ENCODE results near the gene UBASH3A.
A peak's percentile ranks its signal among the peaks of the same experiment; 100 is the strongest.

The UBASH3A gene

DNA sequence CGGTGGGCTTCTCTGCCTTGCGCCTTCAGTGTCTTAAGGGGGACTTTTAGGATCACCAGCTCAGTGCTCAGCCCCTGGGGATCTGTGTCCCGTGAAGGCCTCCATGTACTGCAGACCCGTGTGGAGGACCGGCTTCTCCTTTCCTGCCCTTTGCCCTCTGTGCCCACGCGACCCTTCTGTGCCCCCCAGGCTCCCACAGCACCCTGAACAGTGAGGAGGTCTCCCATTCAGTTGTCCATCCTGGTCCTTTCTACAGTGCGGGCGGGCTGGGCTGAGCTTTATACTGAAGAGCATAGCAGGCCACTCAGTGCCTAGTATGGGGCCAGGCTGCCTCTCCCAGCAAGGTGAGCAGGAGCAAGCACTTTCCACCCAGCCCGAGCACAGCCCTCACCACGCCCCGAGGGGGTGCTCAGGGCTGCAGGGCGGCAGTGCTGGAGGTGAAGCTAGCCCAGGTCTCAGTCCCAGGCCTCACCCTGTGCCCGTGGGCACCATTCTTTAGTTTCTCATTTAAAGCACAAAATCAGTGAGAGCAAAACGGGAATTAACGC lies 29.7 kb upstream of the UBASH3A start:
- DNase-seq, result peak in 3 of 10 donors; percentile 33 to 78 (median 45)
- intact Hi-C loops (cut with DNase I), result no loop called here

DNA sequence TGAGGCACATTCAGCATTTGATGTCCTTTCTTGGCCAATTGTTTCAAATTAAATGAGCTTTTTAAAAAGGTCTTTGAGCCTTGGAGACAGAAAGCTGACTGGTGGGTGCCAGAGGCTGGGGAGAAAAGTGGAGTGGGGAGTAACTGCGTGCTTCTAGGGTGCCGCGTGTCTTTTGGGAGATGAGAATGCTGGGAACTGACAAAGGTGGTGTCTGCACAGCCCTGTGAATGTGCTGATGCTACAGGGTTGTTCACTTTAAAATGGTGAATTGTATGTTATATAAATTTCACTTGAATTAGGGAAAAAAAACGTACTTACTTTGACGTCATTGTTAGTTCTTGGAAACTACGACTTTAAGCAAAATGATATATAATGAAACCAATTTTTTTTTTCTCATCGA lies 29.2 kb upstream of the UBASH3A start:
- peak in 2 of 10 donors; percentile 6 to 28 for DNase-seq
- intact Hi-C loops (cut with DNase I), result no loop called here

DNA sequence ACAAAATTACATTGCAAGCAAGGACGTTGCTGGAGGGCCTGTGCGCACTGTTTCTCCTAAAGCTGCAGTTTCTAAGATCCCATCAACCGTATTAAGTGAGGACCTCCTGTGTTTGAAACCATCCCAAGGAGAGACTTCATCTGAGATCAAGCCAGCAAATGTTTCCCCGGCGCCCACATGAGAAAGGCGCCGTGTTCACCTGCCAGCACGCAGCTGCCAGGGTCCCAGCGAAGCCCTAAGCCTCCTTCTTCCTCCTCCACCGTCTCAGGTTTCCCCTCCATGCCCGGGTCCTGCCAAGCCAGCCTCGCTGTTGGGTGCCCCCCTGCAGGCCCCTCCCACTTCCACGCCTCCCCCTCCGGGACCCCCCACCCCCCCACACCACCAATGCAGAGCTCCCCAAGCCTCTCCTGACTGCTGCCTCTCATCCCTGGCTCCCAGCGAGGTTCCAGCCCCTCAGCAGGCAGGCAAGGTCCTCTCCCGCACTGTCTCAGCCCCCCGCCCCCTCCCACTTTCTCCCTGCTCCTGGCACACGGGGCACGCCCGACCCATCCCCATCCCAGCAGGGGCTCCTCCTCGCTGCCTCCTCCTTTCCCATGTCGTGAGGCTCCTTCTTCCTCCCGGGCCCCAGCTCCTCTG lies 28.7 kb upstream of the UBASH3A start:
- DNase-seq, result peak in 2 of 10 donors; percentile 17 to 20
- intact Hi-C loops (cut with DNase I), result no loop called here

DNA sequence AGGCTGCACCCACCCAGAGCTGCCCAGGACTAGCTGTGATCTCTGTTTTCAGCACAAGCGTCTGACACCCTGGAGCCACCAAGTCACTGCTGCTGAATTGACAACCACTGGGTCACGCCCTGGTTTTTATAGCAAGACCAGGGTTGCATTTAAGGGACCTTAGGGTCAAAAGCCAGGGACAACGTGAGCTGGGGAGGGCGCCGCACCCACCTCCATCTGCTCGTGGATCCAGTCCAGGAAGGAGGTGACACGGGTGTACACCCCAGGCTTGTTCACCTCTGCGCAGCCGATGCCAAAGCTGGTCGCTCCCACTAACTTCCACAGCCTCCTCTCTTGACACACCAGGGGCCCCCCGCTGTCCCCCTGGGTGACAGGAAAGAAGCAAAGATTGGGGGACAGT lies 28.2 kb upstream of the UBASH3A start:
- intact Hi-C loops (cut with DNase I), result no loop called here
- peak in 2 of 10 donors; percentile 31 to 69 for DNase-seq

DNA sequence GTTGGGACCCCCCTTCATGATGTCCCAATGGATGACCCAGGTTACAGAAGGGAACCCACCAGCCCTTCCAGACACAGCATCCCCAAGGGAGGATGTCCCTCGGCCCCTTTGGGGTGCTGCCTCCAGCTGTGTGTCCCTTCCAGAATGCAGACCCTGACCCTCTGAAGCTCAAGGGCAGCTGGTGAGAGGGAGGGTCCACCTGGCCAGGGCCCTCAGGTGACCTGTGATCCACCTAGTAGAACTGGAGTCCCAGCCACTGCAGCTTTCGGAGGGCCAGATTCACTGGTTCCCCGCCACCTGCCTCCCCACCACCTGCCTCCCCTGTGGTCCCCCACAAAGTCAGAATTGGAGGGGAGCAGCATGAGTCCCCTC lies 27.8 kb upstream of the UBASH3A start:
- intact Hi-C loops (cut with DNase I), result no loop called here

DNA sequence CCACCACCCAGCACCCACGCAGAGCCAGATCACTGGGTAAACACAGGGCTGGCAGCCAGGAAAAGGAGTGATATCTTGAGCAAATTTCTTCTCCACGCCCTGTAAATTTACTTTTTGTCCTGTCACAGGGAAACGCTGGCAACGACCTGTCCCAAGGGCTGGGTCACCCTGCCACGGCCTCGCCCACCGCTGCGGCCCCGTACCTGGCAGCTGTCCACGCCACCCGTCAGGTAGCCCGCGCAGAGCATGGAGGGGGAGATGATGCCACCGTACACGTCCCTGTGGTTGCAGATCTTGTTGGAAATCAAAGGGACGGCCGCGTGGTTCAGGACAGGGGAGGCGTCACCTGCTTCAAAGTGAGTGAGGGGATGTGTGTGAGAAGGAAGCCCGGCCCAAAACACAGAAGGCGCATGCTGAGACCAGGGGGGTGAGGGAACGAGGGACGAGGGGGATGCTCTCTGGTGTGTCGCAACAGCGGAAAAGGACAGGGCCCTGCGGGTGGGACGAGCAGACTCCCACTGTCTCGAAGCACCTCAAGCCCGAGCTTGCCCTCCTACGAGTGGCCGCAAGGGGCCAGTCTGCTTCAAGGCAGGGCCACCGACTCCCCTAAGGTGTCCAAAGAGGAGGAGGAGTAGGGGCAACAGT lies 27.2 kb upstream of the UBASH3A start:
- intact Hi-C loops (cut with DNase I), result no loop called here
- DNase-seq, result peak in 2 of 10 donors; percentile 39 to 70

More for the DNA sequence above, 27.8 kb upstream of the UBASH3A start:
- peak in 1 of 10 donors; percentile 22 for DNase-seq

DNA sequence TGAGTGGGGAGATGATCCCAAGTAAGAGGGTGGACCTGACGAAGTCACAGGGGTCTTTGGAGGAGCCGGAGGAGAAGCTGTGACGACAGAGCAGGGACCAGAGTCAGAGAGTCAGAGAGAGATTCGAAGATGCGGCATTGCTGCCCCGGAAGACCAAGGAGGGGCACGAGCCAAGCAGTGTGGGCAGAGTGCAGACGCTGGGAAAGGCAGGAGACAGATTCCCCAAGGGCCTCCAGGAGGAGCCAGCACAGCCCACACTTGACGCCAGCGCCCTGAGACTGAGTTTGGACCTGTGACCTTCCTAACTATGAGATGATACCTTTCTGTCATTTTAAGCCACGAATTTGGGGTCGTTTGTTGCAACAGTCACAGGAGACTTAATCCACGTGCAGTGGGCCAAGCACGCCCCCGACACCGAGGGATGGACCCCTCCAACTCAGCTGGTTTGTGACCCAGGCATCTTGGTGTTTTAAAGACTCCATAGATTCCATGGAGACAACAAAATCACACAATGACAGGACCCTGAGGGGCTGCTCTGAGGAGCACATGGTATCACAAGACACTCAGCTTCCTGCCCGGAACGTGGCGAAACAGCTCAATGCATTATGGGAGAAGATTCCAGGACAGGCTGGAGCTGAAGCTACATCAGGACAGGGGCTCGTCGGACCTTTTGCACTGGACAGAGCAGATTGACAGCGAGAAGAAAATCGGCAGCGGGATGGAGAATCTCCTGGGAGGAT lies 26.3 kb upstream of the UBASH3A start:
- DNase-seq, result peak in 2 of 10 donors; percentile 25 to 48
- intact Hi-C loops (cut with DNase I), result no loop called here

DNA sequence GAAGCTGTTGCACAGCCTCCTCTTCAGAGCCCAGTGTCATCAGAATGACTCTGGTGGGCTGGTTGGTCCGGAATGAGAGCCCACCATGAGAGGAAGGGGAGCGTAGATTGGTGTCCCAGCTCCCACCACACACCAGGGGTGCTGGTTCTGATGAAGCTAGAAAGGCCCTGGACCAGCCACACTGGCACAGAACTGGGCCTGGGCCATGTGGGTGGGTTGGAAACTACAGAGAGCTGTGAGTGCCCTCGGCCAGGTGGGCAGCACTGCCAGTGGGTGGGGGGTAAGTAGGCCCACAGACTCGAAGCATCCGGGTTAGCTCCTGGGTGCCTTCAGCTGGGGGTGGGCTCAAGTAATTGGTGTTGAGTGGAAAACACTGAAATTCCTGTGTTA lies 25.8 kb upstream of the UBASH3A start:
- intact Hi-C loops (cut with DNase I), result no loop called here
- DNase-seq, result peak in 2 of 10 donors; percentile 39 to 54

DNA sequence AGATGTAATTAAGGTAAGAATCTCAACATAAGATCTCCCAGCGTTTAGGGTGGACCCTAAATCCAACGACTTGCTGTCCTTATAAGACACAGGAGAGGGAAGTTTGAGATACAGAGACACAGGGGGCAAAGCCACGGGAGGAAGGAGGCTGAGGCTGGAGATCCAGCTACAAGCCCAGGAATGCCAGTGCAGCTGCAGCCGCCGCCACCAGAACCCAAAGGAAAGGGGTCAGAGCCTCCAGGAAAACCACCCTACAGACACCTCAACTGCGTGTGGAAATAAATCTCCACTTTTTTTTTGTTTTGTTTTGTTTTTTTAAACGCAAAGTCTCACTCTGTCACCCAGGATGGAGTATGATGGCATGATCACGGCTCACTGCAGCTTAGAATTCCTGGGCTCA lies 25.3 kb upstream of the UBASH3A start:
- DNase-seq, result peak in 1 of 10 donors; percentile 9

DNA sequence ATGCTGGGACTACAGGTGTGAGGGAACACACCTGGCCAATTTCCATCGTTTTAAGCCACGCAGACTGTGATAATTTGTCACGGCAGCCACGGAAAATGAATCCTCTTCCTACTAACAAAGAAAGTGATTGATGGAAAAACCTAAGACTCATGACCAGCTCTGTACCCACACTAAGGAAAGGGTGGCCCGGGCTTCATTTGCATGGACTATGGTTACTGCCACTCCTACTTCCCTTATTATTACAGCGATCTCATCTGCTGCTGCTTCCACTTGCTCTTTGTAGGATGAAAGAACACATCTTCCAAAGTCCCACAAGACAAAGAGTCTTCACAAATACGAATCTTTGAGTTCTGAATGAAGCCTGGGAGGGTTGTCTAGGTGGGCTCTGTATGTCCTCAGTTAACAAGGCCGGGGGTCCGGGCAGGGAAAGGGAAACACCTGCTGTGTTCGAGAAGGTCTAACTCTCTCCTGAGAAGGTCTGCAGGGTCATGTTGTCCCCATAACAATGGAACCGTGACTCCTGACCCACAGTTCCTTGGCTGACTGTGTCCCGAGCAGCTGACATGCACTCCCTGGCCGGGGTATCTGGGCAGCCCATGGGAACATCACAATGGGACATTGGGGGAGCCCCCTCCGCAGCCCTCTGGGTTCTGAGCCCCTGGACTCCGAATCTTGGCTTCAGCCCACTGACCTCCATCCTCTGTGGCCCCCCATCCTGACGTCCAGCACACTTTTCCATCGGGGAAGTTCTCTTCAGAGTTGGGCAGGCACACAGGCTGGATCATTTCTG lies 24.1 kb upstream of the UBASH3A start:
- peak in 2 of 10 donors; percentile 25 to 41 for DNase-seq
- intact Hi-C loops (cut with DNase I), result no loop called here

More for the DNA sequence above, 25.3 kb upstream of the UBASH3A start:
- intact Hi-C loops (cut with DNase I), result no loop called here

DNA sequence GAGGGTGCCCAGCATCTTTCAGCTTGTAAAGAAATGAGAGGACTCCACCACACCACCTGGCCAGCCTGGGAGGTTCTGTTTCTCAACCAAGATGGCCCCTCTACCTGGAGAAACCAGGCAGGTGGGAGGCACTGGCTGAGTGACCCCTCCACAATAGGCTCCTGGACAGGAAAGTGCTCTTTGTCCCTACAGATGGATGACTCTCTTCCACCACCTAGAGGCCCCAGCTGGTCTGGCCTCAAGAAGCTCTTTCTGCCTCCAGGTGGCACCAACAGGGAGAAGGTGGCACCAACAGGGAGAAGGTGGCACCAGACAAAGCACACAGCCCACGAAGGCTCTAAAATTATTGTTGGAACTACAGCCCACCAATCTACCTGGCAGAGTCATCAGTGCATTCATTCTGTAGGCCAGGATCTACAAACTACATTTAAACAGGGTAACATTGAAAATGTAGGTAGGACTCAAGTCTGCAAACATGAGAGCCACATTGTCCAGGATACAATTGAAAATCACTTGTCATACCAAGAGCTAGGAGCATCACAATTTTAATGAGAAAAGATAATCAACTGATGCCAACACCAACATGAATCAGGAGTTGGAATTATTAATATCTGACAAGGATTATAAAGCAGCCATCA lies 22.2 kb upstream of the UBASH3A start:
- intact Hi-C loops (cut with DNase I), result no loop called here
- peak in 3 of 10 donors; percentile 15 to 41 (median 30) for DNase-seq

DNA sequence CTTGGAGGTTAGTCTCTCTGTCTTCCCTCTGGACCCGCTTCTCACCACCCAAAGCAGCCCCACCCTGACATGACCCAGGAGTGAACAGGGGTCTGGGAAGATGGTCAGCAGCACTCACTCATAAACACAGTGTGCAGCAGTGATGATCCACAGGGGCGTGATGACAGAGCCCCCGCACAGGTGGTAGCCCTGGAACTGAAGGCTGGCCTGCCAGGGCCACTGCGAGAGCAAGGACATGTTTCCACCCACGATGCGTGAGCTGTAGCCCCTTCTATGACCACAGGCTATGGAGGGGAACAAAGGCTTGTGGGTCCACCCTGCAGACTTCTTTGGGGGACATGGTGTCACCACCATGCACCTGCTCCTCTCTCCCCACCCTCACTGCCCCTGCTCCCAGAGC lies 20.8 kb upstream of the UBASH3A start:
- DNase-seq, result peak in 3 of 10 donors; percentile 9 to 69 (median 44)
- intact Hi-C loops (cut with DNase I), result no loop called here

DNA sequence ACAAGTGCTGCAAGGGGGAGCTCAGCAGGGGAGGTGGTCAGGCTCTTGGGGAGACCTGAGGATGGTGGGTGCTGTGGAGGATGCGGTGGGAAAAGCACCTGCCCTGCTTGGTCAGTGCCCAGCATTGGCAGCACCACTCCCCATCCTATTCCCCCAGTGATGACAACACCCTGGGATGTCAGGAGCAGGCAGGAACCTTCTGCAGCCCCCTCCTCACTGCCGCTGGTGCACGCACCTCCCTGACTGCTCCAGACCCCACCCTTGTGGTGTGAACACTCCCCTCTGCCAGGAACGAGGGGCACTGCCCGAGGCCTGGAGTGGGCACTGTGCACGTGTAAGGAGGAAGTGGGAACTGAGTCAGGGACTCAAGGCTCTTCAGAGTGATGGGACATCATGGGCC lies 20.4 kb upstream of the UBASH3A start:
- intact Hi-C loops (cut with DNase I), result no loop called here
- DNase-seq, result peak in 3 of 10 donors; percentile 39 to 74 (median 53)

DNA sequence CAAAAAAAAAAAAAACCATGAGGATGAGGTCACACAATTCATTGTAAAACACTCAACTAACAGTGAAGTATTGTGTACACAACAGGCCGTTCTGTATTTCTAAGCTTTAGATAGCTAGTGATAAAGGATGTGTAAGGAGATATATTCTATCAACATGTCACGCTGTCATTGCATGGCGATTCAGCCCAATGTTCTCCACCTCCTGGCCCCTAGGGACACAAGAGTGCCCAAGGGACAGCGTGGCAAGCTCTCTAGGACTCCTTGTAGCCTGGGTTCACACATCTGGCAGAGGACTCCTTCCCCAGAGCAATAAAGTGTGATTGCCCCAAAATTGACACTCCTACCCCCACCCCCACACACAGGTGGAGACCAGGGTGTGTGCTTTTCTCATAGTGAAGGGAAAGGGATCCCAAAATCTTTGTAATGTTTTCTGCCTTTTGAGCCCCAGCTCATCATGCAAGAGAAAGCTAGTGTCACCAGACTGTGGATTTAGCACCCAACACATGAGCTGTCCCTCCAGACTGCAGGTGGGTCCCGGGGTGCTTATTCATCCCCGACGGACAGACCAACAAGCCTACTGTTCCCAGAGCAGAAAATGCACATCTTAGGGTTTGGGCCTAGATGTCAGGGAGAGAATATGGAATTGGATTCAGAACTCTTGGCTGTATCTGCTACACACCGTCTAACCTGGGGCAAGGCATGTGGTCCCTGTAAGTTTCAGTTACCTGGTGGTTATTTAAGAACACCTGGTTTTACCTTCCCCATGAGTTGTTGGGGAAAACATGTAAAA lies 19.4 kb upstream of the UBASH3A start:
- peak in 2 of 10 donors; percentile 8 to 22 for DNase-seq
- intact Hi-C loops (cut with DNase I), result no loop called here

DNA sequence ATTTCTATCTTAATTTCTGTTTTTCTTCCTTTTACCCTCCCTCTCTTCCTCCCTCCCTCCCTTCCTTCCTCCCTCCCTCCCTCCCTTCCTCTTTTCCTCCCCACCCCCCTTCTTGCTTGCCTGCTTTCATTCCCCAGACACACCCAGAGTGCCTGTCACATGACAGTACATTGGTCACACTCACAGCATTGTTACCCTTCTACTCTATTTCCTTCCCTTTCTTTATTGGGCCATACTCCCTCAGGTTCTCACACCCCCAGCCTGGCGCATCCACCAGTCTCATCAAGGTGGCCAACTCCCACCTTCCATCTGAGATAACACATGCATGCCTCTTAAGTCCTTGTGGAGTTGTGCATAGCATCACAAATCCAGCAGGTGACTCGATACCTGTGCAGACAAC lies 18.7 kb upstream of the UBASH3A start:
- DNase-seq, result peak in 1 of 10 donors; percentile 0
- intact Hi-C loops (cut with DNase I), result no loop called here

DNA sequence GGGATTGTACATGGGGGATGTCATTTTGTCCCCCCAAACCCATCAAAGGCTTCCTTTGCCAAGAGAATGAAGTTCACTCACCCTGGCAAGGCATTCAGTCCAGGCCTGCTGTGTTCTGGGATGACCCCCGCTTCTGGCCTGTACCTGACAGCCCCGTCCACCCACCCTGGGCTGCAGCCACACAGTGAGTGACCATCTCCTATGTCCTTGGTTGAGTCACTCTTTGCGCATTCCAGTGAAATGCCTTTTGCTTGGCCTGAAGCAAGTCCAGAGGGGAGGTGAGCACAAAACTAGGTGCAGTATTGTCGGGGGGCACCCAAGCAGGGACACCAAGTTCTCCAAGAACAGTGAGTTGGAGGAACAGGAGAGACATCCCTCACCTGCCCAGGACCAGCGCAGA lies 18.1 kb upstream of the UBASH3A start:
- peak in 2 of 10 donors; percentile 20 to 45 for DNase-seq
- intact Hi-C loops (cut with DNase I), result no loop called here

DNA sequence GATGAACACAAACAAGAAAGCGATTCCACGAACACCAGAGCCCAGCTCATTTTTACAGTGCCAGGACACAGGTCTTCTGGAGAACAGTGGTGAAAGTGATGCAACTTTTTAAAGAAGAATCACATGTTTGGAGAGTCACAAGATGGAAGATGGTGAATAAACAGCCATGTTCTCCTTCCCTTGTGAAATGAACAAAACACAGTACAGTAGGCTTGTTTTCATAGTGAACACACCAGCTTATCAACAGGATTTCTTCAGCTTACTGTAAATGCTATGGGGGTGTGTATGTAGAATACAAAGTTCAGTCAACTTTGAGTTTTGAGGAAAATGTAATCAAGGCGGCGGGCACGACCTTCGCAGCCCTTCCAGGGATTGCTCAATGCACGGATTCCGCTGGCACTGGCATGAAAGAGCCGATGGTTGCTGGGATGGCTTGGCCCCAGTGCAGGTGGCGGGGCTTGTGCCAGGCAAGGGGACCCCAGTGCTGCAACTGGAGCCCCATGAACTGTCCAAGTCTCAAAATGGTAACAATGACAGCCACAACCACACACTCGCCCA lies 17.6 kb upstream of the UBASH3A start:
- DNase-seq, result peak in 2 of 10 donors; percentile 39 to 48
- intact Hi-C loops (cut with DNase I), result no loop called here

DNA sequence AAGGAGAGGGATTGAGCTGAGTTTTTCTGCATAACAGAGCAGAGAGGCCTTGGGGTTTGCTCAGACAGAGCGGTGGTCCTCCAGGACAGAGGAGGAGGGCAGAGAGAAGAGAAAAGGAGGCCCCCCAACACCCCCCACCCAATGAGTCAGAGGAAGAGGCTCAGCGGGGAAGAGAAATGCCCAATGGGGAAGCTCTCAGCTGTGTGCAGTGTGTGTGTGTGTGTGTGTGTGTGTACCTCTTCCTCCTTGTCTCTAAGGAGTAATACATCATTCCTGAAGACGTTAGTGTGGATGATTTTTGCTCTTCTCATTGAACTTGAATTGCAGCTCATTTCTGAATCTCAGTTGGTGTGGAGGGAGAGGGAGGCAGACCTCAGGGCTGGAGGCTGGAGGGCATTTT lies 16.5 kb upstream of the UBASH3A start:
- peak in 1 of 10 donors; percentile 3 for DNase-seq
- intact Hi-C loops (cut with DNase I), result no loop called here
